ENCODE measurements around the gene CALR3. TPM values are rescaled to one million over a fixed set of nuclear protein-coding genes. Genes with fewer than 3 reads are reported as not detected.
A peak's percentile ranks its signal among the peaks of the same experiment; 100 is the strongest.

The CALR3 gene
- total RNA-seq, 2 donors from 2014 or later = 0.91 to 10.1 TPM

DNA sequence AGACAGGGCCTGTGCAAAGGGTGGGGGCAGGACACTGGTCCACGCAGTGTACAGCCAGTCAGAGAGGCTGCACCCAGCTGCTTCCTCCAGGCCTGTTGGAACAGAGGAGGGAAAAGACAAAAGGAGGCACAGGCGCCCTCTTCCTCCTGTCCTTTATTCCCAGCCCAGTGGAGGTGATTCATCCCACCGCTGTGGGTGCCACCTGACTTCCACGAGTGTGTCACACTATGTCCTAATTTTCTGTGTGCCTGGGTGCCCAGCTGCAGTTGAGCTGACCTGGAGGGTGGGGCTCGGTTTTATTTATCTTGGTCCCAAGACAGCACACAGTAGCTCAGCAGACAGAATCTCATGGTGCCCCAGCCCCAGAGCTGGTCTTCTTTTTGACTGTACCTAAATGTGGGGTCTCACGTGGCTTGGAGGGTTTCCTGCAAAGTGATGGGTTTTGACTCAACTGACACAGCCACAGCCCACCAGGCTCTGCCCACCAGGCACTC lies 33.2 kb downstream of the CALR3 start:
- peak overlapping the region in 1 of 2 donors; percentile 35 for H3K27ac ChIP-seq
- WGBS = 74% methylated on average over 6 of the region's 6 CpGs
- H3K4me1 ChIP-seq (replicated peaks) = peaks cover 9% of the 10 kb centered on the region
- H3K27me3 ChIP-seq (replicated peaks; ENCODE audit: insufficient read depth) = no peaks in the 10 kb centered on the region
- no peak for TF ChIP-seq POLR2AphosphoS5 (IDR thresholded peaks at IDR 0.05)
- no peak for TF ChIP-seq POLR2A (IDR thresholded peaks at IDR 0.05)
- TF ChIP-seq, protein P1, sequence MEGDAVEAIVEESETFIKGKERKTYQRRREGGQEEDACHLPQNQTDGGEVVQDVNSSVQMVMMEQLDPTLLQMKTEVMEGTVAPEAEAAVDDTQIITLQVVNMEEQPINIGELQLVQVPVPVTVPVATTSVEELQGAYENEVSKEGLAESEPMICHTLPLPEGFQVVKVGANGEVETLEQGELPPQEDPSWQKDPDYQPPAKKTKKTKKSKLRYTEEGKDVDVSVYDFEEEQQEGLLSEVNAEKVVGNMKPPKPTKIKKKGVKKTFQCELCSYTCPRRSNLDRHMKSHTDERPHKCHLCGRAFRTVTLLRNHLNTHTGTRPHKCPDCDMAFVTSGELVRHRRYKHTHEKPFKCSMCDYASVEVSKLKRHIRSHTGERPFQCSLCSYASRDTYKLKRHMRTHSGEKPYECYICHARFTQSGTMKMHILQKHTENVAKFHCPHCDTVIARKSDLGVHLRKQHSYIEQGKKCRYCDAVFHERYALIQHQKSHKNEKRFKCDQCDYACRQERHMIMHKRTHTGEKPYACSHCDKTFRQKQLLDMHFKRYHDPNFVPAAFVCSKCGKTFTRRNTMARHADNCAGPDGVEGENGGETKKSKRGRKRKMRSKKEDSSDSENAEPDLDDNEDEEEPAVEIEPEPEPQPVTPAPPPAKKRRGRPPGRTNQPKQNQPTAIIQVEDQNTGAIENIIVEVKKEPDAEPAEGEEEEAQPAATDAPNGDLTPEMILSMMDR (IDR thresholded peaks at IDR 0.05) = no peak
- H3K9me3 ChIP-seq = no peaks in the 10 kb centered on the region
- DNase-seq (ENCODE audit: low spot score) = no peak
- intact Hi-C loops (cut with DNase I) = no loop called here
- no peak overlapping the region for H3K4me3 ChIP-seq
- H3K36me3 ChIP-seq = no peaks in the 10 kb centered on the region

DNA sequence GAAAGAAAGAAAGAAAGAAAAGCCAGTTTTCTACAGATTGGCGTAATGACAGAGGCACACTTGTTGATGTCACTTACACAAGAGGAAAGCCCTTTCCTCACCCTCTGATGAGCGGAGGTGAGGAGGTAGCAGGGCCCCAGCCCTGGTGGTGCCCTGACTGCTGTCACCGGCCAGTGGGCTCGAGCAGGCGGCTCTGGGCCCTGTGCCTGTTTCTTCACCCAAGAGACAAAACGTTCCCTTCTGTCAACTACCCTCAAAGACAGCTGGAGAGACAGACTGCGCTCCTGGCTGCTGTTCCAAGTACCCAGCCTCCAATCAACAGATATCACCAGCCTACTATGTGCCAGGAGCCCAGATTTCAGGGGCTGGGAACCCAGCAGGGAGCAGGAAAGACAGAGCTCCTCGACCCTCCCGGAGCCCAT lies 34.3 kb downstream of the CALR3 start:
- peaks cover 21% of the 10 kb centered on the region for H3K4me1 ChIP-seq (replicated peaks)
- intact Hi-C loops (cut with DNase I) = no loop called here
- DNase-seq (ENCODE audit: low spot score) = no peak
- WGBS = 55% methylated on average over 9 of the region's 9 CpGs
- no peaks in the 10 kb centered on the region for H3K36me3 ChIP-seq
- peak overlapping the region in 1 of 2 donors; percentile 35 for H3K27ac ChIP-seq
- TF ChIP-seq POLR2AphosphoS5 (IDR thresholded peaks at IDR 0.05) (no peak), POLR2A (IDR thresholded peaks at IDR 0.05) (no peak)
- TF ChIP-seq, protein P1 (IDR thresholded peaks at IDR 0.05) = no peak
- H3K4me3 ChIP-seq = no peak overlapping the region
- H3K9me3 ChIP-seq = no peaks in the 10 kb centered on the region
- H3K27me3 ChIP-seq (replicated peaks; ENCODE audit: insufficient read depth) = no peaks in the 10 kb centered on the region

DNA sequence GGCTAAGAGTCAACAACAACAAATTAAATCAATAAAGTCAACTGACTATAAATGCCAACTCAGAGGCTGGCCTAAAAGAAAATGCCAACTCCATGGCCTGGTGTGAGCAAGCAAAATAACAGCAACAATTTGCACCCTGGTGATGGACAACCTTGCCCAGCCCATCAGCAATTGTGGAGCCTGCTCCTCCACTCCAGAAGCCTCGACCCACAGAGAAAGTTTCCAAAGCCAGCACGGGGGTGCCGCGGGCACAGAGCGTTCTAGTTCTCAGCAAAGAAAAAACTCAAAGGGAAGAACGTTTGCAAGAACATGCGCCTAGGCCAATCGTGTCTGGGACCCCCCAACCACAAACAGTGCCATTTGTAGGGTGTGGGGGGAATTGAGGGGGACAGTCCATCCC lies 35.5 kb downstream of the CALR3 start:
- intact Hi-C loops (cut with DNase I) = no loop called here
- Histone ChIP-seq H3K27me3 (replicated peaks; ENCODE audit: insufficient read depth) (no peaks in the 10 kb centered on the region), H3K36me3 (no peaks in the 10 kb centered on the region), H3K4me3 (no peak overlapping the region), H3K27ac (no peak overlapping the region), H3K9me3 (no peaks in the 10 kb centered on the region), H3K4me1 (replicated peaks) (peaks cover 22% of the 10 kb centered on the region)
- 69% methylated on average over 8 of the region's 8 CpGs for WGBS
- no peak for TF ChIP-seq POLR2AphosphoS5 (IDR thresholded peaks at IDR 0.05)
- TF ChIP-seq POLR2A (IDR thresholded peaks at IDR 0.05) = no peak
- TF ChIP-seq, protein P1 (IDR thresholded peaks at IDR 0.05) = no peak
- no peak for DNase-seq (ENCODE audit: low spot score)

DNA sequence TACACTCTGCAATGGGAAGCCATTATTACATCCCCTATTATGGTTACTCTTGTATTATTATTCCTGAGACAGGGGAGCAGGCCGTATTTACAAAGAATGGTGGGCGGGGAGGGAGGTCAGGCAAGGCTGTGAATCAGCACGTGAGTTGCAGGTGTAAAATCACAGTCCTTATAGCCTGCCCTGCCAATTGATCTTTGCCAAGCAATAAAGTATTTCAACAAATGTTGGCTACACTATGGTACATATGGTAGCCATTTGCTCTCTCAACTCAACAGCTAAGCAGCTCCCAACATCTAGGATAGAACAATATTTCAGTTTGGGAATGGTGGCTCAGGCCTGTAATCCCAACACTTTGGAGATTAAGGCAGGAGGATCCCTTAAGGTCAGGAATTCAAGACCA lies 36.3 kb downstream of the CALR3 start:
- no peaks in the 10 kb centered on the region for H3K9me3 ChIP-seq
- H3K36me3 ChIP-seq = no peaks in the 10 kb centered on the region
- peaks cover 22% of the 10 kb centered on the region for H3K4me1 ChIP-seq (replicated peaks)
- DNase-seq (ENCODE audit: low spot score) = no peak
- intact Hi-C loops (cut with DNase I) = no loop called here
- no peak overlapping the region for H3K4me3 ChIP-seq
- 80% methylated on average over 3 of the region's 3 CpGs for WGBS
- no peak for TF ChIP-seq POLR2A (IDR thresholded peaks at IDR 0.05)
- no peak for TF ChIP-seq POLR2AphosphoS5 (IDR thresholded peaks at IDR 0.05)
- TF ChIP-seq, protein P1 (IDR thresholded peaks at IDR 0.05) = no peak
- H3K27me3 ChIP-seq (replicated peaks; ENCODE audit: insufficient read depth) = no peaks in the 10 kb centered on the region
- H3K27ac ChIP-seq = no peak overlapping the region
